ENCODE measurements around the gene KSR1.
A peak's percentile ranks its signal among the peaks of the same experiment; 100 is the strongest.

KSR1 gene

GRCh38 chr17:27596566-27597187, 140.4 kb downstream of the KSR1 start:
- no peak overlapping the region for H3K4me3 ChIP-seq (ENCODE audit: low read length)
- TF ChIP-seq CTCF (conservative IDR thresholded peaks at IDR 0.05; ENCODE audit: low read depth, low read length), result no peak
- no peak for DNase-seq (ENCODE audit: low read depth)

DNA sequence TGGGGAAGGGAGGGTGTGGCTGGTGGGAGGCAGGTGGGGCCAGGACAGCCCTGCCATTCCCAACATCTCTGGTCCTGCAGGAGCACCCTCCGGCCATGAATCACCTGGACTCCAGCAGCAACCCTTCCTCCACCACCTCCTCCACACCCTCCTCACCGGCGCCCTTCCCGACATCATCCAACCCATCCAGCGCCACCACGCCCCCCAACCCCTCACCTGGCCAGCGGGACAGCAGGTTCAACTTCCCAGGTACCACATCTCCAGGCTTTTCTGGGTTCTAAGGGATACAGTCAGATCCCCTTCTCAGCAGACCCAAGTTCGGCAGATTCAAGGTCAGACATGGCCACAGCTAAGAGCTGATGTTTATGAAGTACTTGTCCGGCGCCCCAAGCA, 140.9 kb downstream of the KSR1 start:
- no peak for DNase-seq (ENCODE audit: low read depth)
- TF ChIP-seq CTCF (conservative IDR thresholded peaks at IDR 0.05; ENCODE audit: low read depth, low read length), result no peak
- no peak overlapping the region for H3K4me3 ChIP-seq (ENCODE audit: low read length)

- no peak overlapping the region for H3K4me3 ChIP-seq (ENCODE audit: low read length)
- no peak for DNase-seq (ENCODE audit: low read depth)
- no peak for TF ChIP-seq CTCF (conservative IDR thresholded peaks at IDR 0.05; ENCODE audit: low read depth, low read length)
Observed at GRCh38 chr17:27597783-27598320, 141.6 kb downstream of the KSR1 start.

DNA sequence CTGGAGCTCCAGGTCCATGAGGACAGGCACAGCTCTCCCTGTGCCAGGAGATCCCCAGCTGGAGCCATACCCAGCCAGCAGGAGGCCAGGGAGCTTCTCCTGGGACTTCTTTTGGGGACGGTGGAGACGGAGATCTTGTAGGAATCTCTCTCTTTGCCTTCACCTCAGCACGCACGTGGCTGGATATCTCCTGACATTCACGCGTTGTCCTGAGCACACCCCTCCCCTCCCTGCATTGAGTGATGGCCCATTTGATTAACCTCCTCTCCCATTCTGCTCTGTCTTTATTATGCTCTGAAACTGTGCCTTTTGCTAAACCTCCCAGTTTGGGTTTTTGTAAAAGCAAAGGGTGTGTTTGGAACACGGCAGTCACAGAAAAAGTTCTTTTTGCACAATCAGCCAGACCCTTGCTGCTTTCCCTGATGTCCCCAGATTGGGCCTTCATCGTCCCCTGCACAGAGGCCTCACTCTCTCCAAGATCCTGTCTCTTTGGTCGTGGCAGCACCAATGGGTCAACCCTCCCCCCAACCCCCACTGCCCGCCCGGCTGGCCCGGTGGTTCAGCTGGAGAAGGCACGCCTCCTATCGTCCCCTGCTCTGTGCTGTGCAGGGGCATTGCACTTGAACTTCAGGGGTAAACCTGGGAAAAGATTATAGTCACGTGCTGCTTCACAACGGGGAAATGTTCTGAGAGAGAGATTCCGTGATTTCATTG, 142.2 kb downstream of the KSR1 start:
- H3K4me3 ChIP-seq (ENCODE audit: low read length), result no peak overlapping the region
- DNase-seq (ENCODE audit: low read depth), result no peak
- TF ChIP-seq CTCF (conservative IDR thresholded peaks at IDR 0.05; ENCODE audit: low read depth, low read length), result no peak

DNA sequence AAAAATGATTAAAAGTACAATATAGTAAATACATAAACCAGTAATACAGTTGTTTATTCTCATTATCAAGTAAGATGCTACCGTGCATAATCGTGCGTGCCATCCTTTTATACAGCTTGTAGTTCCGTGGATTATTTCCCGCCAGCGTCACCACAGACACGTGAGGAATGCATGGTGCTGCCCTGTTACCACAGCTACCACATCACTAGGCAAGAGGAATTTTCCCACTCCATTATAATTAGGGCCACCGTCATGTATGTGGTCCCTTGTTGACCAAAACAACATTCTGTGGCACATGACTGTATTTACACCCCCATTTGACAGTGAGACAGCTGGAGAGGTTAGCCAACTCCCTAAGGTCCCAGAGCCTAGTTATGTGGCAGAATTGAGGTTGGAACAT, 144.2 kb downstream of the KSR1 start:
- TF ChIP-seq CTCF (conservative IDR thresholded peaks at IDR 0.05; ENCODE audit: low read depth, low read length), result no peak
- DNase-seq (ENCODE audit: low read depth), result no peak
- no peak overlapping the region for H3K4me3 ChIP-seq (ENCODE audit: low read length)

DNA sequence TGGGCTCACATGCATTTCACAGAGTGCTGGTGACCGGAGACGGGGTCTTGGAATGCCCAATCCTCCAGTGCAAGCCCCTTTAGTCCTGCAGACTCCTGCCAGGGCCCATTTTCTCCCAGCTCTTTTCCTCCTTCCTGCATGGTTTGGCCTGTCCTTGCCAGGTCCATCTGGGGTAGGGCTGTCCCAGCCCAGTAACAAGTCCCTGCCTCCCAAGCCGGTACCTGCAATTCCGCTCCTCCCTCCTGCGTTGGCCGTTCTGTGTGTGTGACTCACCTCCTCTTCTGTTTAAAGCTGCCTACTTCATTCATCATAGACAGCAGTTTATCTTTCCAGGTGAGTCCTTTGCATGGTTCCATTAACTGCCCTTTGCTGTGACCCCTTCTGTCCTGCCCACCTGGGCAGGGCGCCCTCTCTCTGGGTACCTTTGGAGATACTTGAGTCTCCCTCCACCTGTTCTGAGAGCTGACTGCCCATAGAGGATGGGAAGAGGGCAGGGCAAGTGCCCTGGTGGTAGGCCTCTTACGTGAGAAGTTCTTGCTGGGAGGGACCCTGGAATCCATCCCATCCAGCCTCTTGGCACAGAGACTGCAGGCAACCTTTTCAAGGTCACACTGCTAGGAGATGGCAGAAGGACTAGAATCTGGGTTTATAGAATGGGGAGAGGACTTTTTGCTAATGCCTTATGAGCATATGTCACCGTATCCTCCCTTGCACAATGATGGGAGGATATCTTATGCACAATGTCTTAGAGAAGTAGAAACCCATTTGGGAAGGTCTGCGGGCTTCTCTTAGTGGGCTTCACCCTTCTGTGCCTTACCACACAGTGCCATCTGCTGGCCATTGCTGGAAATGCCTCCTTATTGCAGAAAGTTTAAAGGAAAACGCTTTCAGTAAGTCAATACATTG, 145.1 kb downstream of the KSR1 start:
- H3K4me3 ChIP-seq (ENCODE audit: low read length), result no peak overlapping the region
- no peak for DNase-seq (ENCODE audit: low read depth)
- peak; percentile 94 for TF ChIP-seq CTCF (conservative IDR thresholded peaks at IDR 0.05; ENCODE audit: low read depth, low read length)

All from retinal pigment epithelial cell (primary cell).